SIG-M5 treated with dmso at 0.1 percent for 504 hours (cell line): ENCODE results near the gene ANKRD16.
A peak's percentile ranks its signal among the peaks of the same experiment; 100 is the strongest.

Experiments
- DNase-seq: peaks from one replicate; lab custom pipeline; 2025; ENCODE audit not compliant: unreplicated experiment; lab: John Stamatoyannopoulos, UW

ANKRD16 gene

DNA sequence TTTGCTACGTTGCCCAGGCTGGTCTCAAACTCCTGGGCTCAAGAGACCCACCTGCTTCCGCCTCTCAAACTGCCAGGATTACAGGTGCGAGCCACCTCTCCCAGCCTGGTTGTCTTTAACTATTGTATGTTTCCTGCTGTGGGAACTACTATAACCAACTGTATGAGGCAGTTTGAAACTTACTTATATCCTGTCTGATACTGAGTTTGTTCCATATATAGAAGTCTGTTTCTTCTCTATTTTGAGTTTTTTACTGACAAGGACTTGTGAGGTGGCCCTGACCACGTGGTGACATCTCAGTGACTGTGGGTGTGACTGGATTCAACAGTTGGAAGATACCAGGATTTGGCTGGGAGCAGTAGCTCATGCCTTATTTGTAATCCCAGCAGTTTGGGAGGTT lies 14.5 kb upstream of the ANKRD16 start:
- DNase-seq = no peak

DNA sequence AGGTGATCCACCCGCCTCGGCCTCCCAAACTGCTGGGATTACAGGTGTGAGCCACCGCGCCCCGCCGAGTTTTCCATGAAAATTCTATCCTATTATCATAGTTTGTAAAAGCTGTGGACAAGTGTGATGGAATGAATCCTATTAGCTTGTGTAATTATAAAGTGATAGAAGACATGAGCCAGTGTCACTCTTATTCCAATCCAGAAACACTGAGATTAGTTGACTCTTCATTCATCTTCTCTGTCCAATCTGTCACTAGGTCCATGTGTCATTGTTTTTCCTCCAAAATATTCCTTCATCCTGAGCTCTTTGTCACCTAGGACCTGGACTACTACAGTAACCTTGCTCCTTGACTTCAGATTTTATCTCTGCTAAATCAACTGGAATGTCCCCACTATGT lies 13.9 kb upstream of the ANKRD16 start:
- DNase-seq = no peak

GRCh38 chr10:5902511-5903274 lies 13.0 kb upstream of the ANKRD16 start:
- no peak for DNase-seq

- no peak for DNase-seq
Observed at GRCh38 chr10:5900247-5900646, 10.6 kb upstream of the ANKRD16 start.

GRCh38 chr10:5898163-5898562 lies 8.5 kb upstream of the ANKRD16 start:
- DNase-seq = no peak

GRCh38 chr10:5897504-5897903 lies 7.8 kb upstream of the ANKRD16 start:
- DNase-seq = no peak

- no peak for DNase-seq
Observed at GRCh38 chr10:5897053-5897340, 7.3 kb upstream of the ANKRD16 start.

DNA sequence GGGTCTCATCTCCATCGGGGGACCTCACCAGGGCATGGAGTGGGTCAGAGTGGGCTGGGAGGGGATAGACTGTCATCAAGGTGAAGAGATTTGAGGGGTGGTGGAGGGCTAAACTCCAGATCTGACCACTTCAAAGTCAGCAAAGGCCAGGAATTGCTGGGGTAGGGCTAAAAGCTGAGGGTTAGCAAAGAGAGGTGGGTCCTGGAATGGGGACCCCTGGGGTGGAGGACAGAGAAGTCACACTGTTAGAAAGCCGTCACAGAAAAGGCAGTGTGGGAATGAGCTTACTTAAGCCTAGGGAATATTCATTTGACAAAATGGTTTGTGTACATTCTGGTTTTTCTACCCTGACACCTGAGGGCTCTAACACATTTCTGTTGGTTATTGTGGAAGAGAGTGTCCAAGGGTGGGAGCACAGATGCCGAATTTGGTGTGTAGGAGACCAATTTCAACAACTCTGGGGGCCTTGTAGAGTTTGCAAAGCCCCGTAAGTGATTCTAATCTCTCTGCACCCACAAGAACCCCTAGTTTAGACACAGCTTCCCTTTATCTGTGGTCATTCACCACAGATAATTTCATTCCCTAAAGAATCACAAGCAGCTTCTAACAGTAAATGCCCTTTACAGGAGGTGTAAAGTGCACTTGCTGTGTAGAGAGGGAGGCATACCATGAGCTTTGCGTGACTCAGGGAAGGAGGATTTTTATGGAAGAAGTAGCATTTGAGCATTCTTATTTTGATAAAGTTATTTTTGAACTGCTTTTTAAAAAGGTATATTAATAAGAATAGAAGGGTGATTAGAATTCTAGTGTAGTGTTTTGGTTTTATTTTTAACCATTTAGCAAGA lies 6.7 kb upstream of the ANKRD16 start:
- no peak for DNase-seq

- DNase-seq = no peak
Observed at GRCh38 chr10:5895804-5896203, 6.1 kb upstream of the ANKRD16 start.

DNA sequence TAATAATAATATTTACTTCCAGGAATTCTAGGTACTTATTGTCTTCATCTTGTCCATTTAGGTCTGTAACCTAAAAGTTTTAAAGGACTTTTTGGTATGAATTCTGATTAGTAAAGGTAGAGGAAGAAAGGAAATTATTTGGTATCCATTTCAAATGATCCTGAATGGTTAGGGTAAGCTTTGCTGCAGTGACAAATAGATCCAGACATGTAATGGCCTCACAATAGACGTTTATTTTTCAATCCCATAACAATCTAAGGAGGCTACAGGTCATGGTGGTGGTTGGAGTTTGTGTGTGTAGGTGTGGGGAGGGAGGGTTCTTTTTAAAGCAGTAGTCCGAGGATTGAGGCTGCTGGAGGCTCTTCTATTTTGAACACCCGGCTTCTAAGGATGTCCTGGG lies 5.7 kb upstream of the ANKRD16 start:
- DNase-seq = no peak

DNA sequence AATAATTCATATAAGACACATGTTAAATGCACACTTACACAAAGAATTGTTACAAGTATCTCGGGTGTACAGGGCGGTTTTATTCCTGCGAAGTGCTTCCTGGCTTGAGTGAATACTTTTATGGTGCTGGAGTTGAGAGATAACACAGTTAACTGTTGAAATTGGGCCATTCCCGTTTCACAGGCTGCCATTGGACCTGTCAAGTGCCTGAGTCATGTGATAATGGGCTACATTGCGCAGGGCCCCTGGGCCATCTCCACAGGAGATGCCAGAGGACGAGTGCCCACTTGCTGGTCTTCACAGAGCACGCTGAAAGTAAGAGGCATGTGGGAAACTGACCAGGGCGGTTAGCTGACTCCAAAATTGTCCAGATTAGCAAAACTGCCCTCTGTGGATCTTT lies 5.2 kb upstream of the ANKRD16 start:
- no peak for DNase-seq

- DNase-seq = no peak
Observed at GRCh38 chr10:5894403-5894802, 4.7 kb upstream of the ANKRD16 start.

DNA sequence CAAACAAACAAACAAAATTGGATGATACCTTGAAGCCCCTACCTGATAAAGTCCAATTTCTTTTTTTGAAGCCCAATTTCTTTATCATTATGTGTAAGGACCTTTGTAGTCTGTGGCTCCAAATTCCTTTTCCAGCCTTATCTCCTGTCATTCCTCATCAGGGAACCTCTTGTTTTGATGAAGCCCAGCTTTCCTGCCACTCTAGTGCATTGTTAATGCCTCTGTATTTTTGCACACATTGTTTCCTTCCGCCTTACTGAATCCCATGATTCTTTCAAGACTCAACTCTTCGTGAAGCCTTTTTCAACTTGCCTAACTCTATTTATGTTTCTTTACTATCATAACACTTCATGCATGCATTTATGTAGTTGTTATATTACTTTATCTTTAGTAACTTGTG lies 3.6 kb upstream of the ANKRD16 start:
- no peak for DNase-seq

- no peak for DNase-seq
Observed at GRCh38 chr10:5892007-5892406, 2.3 kb upstream of the ANKRD16 start.

DNA sequence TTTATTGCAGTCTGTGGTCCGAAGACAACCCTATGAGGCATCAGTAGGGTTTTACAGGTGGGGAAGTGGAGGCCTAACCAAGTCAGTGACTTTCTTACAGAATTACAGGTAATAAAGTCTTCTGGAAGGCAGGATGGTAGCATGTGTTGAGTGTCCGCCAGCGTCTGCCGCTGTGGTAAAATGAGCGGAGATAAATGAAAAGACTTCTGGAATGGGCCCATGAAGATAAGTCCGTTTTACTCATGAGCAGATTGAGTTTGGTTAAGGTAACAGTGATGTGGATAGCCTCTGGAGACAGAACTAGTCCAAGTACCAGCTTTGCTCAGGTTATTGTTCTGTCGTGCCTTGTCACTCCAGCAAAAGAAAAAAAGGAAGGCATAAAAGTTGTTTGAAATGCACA lies 1.3 kb upstream of the ANKRD16 start:
- no peak for DNase-seq

DNA sequence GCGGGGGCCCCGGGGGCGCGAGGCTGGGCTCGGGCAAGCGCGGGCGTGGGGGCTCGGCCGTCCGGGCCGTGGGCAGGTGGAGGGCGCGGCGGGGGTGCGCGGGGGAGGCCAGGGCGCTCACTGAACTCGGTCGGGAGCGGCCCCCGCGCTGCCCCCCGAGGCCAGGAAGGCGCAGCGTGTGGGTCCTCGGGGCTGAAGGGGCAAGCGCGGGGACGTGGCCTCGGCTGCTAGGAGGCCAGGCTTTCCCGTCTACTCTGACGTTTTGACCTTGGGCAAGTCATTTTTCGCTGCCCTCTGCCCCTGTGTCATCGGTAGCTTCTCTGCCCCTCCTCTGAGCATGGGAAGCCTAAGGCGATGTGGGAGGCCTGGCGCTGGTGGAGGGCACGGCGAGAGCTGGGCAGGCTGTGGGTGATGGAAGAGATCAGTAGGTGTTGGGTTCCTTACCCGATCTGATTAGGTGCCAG lies 791 bp upstream of the ANKRD16 start:
- DNase-seq = peak; percentile 10

- peak; percentile 20 for DNase-seq
Observed at GRCh38 chr10:5888843-5889623, 660 bp downstream of the ANKRD16 start.

DNA sequence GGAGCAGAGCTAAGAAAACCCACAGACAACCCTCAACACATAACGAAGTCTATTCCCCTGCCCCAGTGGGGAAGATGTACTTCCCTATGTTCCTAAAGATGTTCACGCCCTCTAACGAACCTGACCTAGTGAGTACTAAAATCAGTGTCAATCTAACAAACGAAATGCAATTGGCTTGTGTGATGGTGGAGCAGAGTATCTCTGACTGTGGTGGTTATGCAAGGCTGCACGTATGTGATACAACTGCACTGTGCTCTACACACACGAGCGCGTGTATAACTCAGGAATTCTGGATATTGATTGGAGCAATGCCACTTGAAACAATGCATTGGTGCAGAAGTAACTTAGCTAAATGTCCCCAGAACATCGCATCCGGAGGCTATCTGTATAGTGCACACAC lies 1.3 kb downstream of the ANKRD16 start:
- peak; percentile 47 for DNase-seq

- no peak for DNase-seq
Observed at GRCh38 chr10:5887641-5888040, 2.1 kb downstream of the ANKRD16 start.

GRCh38 chr10:5887029-5887428 lies 2.7 kb downstream of the ANKRD16 start:
- no peak for DNase-seq

DNA sequence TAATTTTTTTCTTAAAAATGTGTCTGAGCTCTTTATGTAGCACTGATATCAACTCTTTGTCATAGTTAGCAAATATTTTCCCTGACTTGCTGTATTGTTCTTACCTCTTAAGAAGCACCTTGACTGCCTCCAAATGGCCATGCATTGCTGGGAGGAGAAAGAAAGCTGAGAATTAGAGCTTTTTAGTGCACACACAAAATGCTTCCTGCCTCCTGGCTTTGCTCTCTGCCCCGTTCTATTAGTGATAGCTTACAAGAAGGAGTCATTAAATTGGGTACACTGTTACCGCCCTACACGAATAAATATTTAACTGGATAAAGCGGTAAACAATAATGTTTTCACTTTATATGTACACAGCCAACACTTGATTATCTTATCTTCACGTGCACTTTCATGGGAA lies 4.1 kb downstream of the ANKRD16 start:
- DNase-seq = no peak

- DNase-seq = no peak
Observed at GRCh38 chr10:5882961-5883360, 6.7 kb downstream of the ANKRD16 start.
